GM12878 (cell line): ENCODE data around the gene VPS13C. TPM values are rescaled to one million over a fixed set of nuclear protein-coding genes. Genes with fewer than 3 reads are reported as not detected.

Source experiments
- ATAC-seq: fragments of 200-7000 bp; cut with Tn5 transposase; 3 replicates; pipeline ENCODE4 v1.9.1; 2020; ENCODE audit warnings: mild to moderate bottlenecking, moderate library complexity
- BruUV-seq: library from RNA; stranded (reverse); fragments of 400-500 nt; replicated peaks from 2 replicates; lab custom pipeline; 2021; lab: Mats Ljungman, UMichigan
- CTCF ChIA-PET: fragments of 300-600 bp; sonication (Branson Sonifier 250); formaldehyde crosslinking; extraction: SDS; loops from one replicate; lab custom pipeline; 2021; ENCODE audit warnings: inconsistent platforms; lab: Yijun Ruan, JAX
- POLR2A ChIA-PET: fragments of 350-600 bp; formaldehyde crosslinking; extraction: SDS; loops from one replicate; lab custom pipeline; 2021; ENCODE audit warnings: inconsistent platforms; lab: Charles Lee
- RAD21 ChIA-PET: fragments of 300-600 bp; sonication (Branson Sonifier 250); formaldehyde crosslinking; loops from one replicate; lab custom pipeline; 2023; ENCODE audit warnings: antibody characterized with exemption; ENCODE audit not compliant: unreplicated experiment; lab: Charles Lee
- SMC1A ChIA-PET: fragments of 300-600 bp; sonication (Branson Sonifier 250); formaldehyde crosslinking; loops from one replicate; lab custom pipeline; 2023; ENCODE audit not compliant: unreplicated experiment, uncharacterized antibody; lab: Charles Lee
- DNase-seq: peaks from one replicate; pipeline ENCODE4 v3.0.0-alpha.2; 2011; ENCODE audit warnings: low read depth, low spot score
- FAIRE-seq: peaks from 3 replicates; lab custom pipeline; 2011; peaks lifted over from hg19 to GRCh38; lab: Jason Lieb, UNC
- H2AFZ ChIP-seq: 2 replicates; pipeline ENCODE4 v1.6.0; 2011; ENCODE audit warnings: low read depth, low read length, control low read depth; ENCODE audit not compliant: control insufficient read depth
- H3K27ac ChIP-seq: 2 replicates; pipeline ENCODE4 v1.5.1; 2011; ENCODE audit warnings: control low read depth; ENCODE audit not compliant: control insufficient read depth, insufficient read depth
- H3K27me3 ChIP-seq, 2 experiments: replicated peaks in 1 of 2; 2 replicates each; pipeline versions ENCODE4 v1.6.0 to v1.6.1; 2011; ENCODE audit warnings: low read length in 1 of 2; ENCODE audit not compliant: control insufficient read depth in 2 of 2, insufficient read depth in 2 of 2
- H3K36me3 ChIP-seq, 2 experiments: 2 replicates each; pipeline ENCODE4 v1.5.1; 2011; ENCODE audit warnings: low read length in 1 of 2; ENCODE audit not compliant: control insufficient read depth in 2 of 2, insufficient read depth in 2 of 2
- H3K4me1 ChIP-seq: 2 replicates; pipeline ENCODE4 v1.6.1; 2011; ENCODE audit warnings: mild to moderate bottlenecking, low read length, moderate library complexity, mixed read lengths; ENCODE audit not compliant: control insufficient read depth, insufficient read depth
- H3K4me2 ChIP-seq: 2 replicates; pipeline ENCODE4 v1.6.0; 2011; ENCODE audit warnings: control low read depth; ENCODE audit not compliant: control insufficient read depth, insufficient read depth
- H3K4me3 ChIP-seq: fragments of 200-600 bp; sonication (generic); 2 replicates; pipeline ENCODE4 v1.5.1; 2016
- H3K79me2 ChIP-seq: 2 replicates; pipeline ENCODE4 v1.6.0; 2011; ENCODE audit warnings: low read length; ENCODE audit not compliant: control insufficient read depth, insufficient read depth
- H3K9ac ChIP-seq: 2 replicates; pipeline ENCODE4 v1.8.0; 2011; ENCODE audit warnings: low read length, control low read depth, mixed read lengths; ENCODE audit not compliant: control insufficient read depth, insufficient read depth
- H3K9me3 ChIP-seq: replicated peaks from 3 replicates; pipeline ENCODE4 v1.5.1; 2011; ENCODE audit warnings: mild to moderate bottlenecking, low read length; ENCODE audit not compliant: control insufficient read depth, insufficient read depth
- H4K20me1 ChIP-seq: 2 replicates; pipeline ENCODE4 v1.6.0; 2011; ENCODE audit not compliant: control insufficient read depth, insufficient read depth
- BRCA1 ChIP-seq: IDR thresholded peaks from 2 replicates; pipeline ENCODE4 v1.6.1; 2011; ENCODE audit warnings: low read depth, low read length, improper control_type of control experiment
- HDAC2 ChIP-seq: fragments of 200-600 bp; sonication (generic); IDR thresholded peaks from 2 replicates; pipeline ENCODE4 v1.6.1; 2017
- KLF5 ChIP-seq: fragments of 450-650 bp; IDR thresholded peaks from 2 replicates; pipeline ENCODE4 v1.6.1; 2014; ENCODE audit warnings: mild to moderate bottlenecking; ENCODE audit not compliant: partially characterized antibody
- MTA3 ChIP-seq: IDR thresholded peaks from 2 replicates; pipeline ENCODE4 v1.6.1; 2012; ENCODE audit warnings: low read length, inconsistent platforms, borderline replicate concordance
- NR2C1 ChIP-seq: fragments of 450-650 bp; IDR thresholded peaks from 2 replicates; pipeline ENCODE4 v1.6.1; 2017; ENCODE audit warnings: antibody characterized with exemption, mild to moderate bottlenecking, moderate library complexity
- ZNF24 ChIP-seq: fragments of 450-650 bp; IDR thresholded peaks from 2 replicates; pipeline ENCODE4 v1.6.1; 2017; ENCODE audit warnings: antibody characterized with exemption, mild to moderate bottlenecking
- ZNF274 ChIP-seq: IDR thresholded peaks from one replicate; pipeline ENCODE4 v1.8.0; 2011; ENCODE audit not compliant: insufficient read length, insufficient read depth
- ZSCAN29 ChIP-seq: fragments of 450-650 bp; IDR thresholded peaks from 2 replicates; pipeline ENCODE4 v1.6.1; 2017; ENCODE audit warnings: mild to moderate bottlenecking, moderate library complexity
- WGBS: methylation state at CpG from one replicate; pipeline ENCODE4 v1.1.6; 2016; ENCODE audit warnings: low lambda C conversion rate; ENCODE audit not compliant: insufficient replicate concordance, insufficient coverage; ENCODE audit errors: missing lambda C conversion rate; 5-methylcytosine and 5-hydroxymethylcytosine counted together
- in situ Hi-C: fragments of 300-500 bp; cut with MboI; formaldehyde crosslinking; loops from 9 replicates; pipeline ENCODE4 v1.14.3; 2018; ENCODE audit warnings: mixed read lengths
- intact Hi-C: fragments of 100-400 bp; cut with micrococcal nuclease; formaldehyde crosslinking; loops from one replicate; pipeline ENCODE4 v1.14.2; 2022; ENCODE audit not compliant: unreplicated experiment
- polyA plus RNA-seq, 11 experiments: library from polyadenylated mRNA; depleted of rRNA in 4 of 11; unstranded in 6 of 11; stranded (reverse) in 5 of 11; fragments of >200 nt; fragmentation: Nextera tagmentation in 4 of 11; fragmentation: Illumina TruSeq in 1 of 11; extraction: Ambion mirVana in 4 of 11; extraction: Trizol in 1 of 11; gene quantifications; 1 replicate in 1 of 11; 2 replicates in 10 of 11; pipeline versions ENCODE4 v1.2.1 to v1.2.3, GENCODE V29; 2011 to 2016; ENCODE audit warnings: inconsistent platforms in 2 of 11, missing spikeins in 2 of 11, low read depth in 1 of 11
- total RNA-seq, 4 experiments: library from RNA; depleted of rRNA in 3 of 4; stranded (reverse); fragments of >200 nt in 3 of 4; fragmentation: Illumina TruSeq in 1 of 4; extraction: Trizol in 1 of 4; gene quantifications; 2 replicates each; pipeline versions ENCODE4 v1.2.1 to v1.2.3, GENCODE V29; 2013 to 2021
- TF ChIP-seq, protein P1 (sequence below): fragments of 450-650 bp; IDR thresholded peaks from 2 replicates; pipeline ENCODE4 v1.6.1; 2017; ENCODE audit warnings: mild to moderate bottlenecking, moderate library complexity
- TF ChIP-seq, protein P2 (sequence below): fragments of 450-650 bp; IDR thresholded peaks from 2 replicates; pipeline ENCODE4 v1.6.1; 2017; ENCODE audit warnings: mild to moderate bottlenecking, low read depth, inconsistent platforms; ENCODE audit not compliant: poor library complexity, severe bottlenecking
- TF ChIP-seq, protein P3 (sequence below): IDR thresholded peaks from 2 replicates; pipeline ENCODE4 v1.6.1; 2012; ENCODE audit warnings: low read depth, low read length, improper control_type of control experiment
- TF ChIP-seq, protein P4 (sequence below): fragments of 150-350 bp; IDR thresholded peaks from 2 replicates; pipeline ENCODE4 v1.6.1; 2016; ENCODE audit warnings: low read depth, low read length
- TF ChIP-seq, protein P5 (sequence below): fragments of 450-650 bp; IDR thresholded peaks from 2 replicates; pipeline ENCODE4 v1.6.1; 2017; ENCODE audit warnings: borderline replicate concordance

Gene VPS13C
- total and polyA plus RNA-seq, 10 of the 15 experiments (the other 5 are each of a cell fraction or from before 2014, with no cell fraction given) = 9.3 to 53.1 (median 31.8) TPM

DNA sequence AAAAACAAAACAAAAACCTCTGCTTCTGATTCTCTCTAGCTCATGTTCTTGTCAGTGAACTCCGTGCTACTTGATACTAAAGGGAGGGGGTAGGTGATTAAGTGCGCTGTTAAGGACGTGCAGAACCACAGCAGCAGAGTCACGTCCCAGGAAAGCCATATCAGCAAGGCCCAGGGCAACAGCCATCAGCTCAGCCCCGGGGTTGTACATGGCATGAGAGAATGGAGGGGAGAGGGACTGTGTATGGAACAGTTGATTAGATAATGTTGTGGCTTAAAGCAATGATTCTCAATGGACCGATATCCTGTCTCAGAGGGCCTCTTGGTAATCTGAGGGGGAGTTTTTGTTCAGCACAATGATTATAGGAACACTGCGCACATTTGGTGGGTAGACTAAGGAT is 34.1 kb upstream of the VPS13C start:
- RAD21 ChIA-PET = no interaction called here
- Histone ChIP-seq H3K4me2 (no peak overlapping the region), H3K4me1 (no peaks in the 10 kb centered on the region), H2AFZ (no peak overlapping the region), H3K36me3 (no peaks in the 10 kb centered on the region), H3K27ac (no peak overlapping the region), H4K20me1 (no peaks in the 10 kb centered on the region), H3K79me2 (no peaks in the 10 kb centered on the region), H3K9ac (no peak overlapping the region), H3K4me3 (no peak overlapping the region), H3K9me3 (no peaks in the 10 kb centered on the region), H3K27me3 (peaks cover 0 to 2% of the 10 kb centered on the region in 2 experiments; a peak in 1 of 4 replicates)
- FAIRE-seq = no peak
- in situ Hi-C loops = no loop called here
- intact Hi-C loops = no loop called here
- 34% methylated on average over 7 of the region's 7 CpGs for WGBS
- SMC1A ChIA-PET = no interaction called here
- no TSS peak for BruUV-seq
- POLR2A ChIA-PET = no interaction called here
- CTCF ChIA-PET = no interaction called here
- DNase-seq = no peak
- ATAC-seq = no peak
- TF ChIP-seq, protein P1, sequence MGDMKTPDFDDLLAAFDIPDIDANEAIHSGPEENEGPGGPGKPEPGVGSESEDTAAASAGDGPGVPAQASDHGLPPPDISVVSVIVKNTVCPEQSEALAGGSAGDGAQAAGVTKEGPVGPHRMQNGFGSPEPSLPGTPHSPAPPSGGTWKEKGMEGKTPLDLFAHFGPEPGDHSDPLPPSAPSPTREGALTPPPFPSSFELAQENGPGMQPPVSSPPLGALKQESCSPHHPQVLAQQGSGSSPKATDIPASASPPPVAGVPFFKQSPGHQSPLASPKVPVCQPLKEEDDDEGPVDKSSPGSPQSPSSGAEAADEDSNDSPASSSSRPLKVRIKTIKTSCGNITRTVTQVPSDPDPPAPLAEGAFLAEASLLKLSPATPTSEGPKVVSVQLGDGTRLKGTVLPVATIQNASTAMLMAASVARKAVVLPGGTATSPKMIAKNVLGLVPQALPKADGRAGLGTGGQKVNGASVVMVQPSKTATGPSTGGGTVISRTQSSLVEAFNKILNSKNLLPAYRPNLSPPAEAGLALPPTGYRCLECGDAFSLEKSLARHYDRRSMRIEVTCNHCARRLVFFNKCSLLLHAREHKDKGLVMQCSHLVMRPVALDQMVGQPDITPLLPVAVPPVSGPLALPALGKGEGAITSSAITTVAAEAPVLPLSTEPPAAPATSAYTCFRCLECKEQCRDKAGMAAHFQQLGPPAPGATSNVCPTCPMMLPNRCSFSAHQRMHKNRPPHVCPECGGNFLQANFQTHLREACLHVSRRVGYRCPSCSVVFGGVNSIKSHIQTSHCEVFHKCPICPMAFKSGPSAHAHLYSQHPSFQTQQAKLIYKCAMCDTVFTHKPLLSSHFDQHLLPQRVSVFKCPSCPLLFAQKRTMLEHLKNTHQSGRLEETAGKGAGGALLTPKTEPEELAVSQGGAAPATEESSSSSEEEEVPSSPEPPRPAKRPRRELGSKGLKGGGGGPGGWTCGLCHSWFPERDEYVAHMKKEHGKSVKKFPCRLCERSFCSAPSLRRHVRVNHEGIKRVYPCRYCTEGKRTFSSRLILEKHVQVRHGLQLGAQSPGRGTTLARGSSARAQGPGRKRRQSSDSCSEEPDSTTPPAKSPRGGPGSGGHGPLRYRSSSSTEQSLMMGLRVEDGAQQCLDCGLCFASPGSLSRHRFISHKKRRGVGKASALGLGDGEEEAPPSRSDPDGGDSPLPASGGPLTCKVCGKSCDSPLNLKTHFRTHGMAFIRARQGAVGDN = no peak
- TF ChIP-seq HDAC2 (no peak), MTA3 (no peak), BRCA1 (no peak), ZSCAN29 (no peak), KLF5 (no peak), NR2C1 (no peak), ZNF24 (no peak), ZNF274 (no peak)
- TF ChIP-seq, protein P2, sequence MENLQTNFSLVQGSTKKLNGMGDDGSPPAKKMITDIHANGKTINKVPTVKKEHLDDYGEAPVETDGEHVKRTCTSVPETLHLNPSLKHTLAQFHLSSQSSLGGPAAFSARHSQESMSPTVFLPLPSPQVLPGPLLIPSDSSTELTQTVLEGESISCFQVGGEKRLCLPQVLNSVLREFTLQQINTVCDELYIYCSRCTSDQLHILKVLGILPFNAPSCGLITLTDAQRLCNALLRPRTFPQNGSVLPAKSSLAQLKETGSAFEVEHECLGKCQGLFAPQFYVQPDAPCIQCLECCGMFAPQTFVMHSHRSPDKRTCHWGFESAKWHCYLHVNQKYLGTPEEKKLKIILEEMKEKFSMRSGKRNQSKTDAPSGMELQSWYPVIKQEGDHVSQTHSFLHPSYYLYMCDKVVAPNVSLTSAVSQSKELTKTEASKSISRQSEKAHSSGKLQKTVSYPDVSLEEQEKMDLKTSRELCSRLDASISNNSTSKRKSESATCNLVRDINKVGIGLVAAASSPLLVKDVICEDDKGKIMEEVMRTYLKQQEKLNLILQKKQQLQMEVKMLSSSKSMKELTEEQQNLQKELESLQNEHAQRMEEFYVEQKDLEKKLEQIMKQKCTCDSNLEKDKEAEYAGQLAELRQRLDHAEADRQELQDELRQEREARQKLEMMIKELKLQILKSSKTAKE = no peak
- TF ChIP-seq, protein P3, sequence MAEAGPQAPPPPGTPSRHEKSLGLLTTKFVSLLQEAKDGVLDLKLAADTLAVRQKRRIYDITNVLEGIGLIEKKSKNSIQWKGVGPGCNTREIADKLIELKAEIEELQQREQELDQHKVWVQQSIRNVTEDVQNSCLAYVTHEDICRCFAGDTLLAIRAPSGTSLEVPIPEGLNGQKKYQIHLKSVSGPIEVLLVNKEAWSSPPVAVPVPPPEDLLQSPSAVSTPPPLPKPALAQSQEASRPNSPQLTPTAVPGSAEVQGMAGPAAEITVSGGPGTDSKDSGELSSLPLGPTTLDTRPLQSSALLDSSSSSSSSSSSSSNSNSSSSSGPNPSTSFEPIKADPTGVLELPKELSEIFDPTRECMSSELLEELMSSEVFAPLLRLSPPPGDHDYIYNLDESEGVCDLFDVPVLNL = no peak
- TF ChIP-seq, protein P4, sequence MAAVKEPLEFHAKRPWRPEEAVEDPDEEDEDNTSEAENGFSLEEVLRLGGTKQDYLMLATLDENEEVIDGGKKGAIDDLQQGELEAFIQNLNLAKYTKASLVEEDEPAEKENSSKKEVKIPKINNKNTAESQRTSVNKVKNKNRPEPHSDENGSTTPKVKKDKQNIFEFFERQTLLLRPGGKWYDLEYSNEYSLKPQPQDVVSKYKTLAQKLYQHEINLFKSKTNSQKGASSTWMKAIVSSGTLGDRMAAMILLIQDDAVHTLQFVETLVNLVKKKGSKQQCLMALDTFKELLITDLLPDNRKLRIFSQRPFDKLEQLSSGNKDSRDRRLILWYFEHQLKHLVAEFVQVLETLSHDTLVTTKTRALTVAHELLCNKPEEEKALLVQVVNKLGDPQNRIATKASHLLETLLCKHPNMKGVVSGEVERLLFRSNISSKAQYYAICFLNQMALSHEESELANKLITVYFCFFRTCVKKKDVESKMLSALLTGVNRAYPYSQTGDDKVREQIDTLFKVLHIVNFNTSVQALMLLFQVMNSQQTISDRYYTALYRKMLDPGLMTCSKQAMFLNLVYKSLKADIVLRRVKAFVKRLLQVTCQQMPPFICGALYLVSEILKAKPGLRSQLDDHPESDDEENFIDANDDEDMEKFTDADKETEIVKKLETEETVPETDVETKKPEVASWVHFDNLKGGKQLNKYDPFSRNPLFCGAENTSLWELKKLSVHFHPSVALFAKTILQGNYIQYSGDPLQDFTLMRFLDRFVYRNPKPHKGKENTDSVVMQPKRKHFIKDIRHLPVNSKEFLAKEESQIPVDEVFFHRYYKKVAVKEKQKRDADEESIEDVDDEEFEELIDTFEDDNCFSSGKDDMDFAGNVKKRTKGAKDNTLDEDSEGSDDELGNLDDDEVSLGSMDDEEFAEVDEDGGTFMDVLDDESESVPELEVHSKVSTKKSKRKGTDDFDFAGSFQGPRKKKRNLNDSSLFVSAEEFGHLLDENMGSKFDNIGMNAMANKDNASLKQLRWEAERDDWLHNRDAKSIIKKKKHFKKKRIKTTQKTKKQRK = no peak
- TF ChIP-seq, protein P5, sequence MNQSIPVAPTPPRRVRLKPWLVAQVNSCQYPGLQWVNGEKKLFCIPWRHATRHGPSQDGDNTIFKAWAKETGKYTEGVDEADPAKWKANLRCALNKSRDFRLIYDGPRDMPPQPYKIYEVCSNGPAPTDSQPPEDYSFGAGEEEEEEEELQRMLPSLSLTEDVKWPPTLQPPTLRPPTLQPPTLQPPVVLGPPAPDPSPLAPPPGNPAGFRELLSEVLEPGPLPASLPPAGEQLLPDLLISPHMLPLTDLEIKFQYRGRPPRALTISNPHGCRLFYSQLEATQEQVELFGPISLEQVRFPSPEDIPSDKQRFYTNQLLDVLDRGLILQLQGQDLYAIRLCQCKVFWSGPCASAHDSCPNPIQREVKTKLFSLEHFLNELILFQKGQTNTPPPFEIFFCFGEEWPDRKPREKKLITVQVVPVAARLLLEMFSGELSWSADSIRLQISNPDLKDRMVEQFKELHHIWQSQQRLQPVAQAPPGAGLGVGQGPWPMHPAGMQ = no peak
